ENCODE measurements around the gene MRE11.

MRE11 gene

DNA sequence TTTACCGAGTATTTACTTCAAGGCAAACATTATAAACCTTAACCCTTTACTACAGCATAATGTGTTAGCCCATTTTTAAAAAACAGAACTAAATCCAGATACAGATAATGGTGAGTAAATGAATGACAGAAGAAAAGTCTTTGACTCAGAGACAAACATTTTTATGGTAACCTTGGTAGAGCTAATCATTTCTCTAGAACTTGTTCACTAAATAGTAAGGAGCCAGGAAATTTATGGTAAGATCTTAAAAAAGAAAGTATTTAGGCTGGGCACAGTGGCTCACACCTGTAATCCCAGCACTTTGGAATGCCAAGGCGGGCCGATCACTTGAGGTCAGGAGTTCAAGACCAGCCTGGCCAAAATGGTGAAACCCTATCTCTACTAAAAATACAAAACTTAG is 38.6 kb upstream of the MRE11 start:
- in situ Hi-C loops (cut with MboI; ENCODE audit: low sequenced_read_pairs, unreplicated experiment), result no loop called here
- no peak for DNase-seq (ENCODE audit: low spot score)
- TF ChIP-seq, protein P1, sequence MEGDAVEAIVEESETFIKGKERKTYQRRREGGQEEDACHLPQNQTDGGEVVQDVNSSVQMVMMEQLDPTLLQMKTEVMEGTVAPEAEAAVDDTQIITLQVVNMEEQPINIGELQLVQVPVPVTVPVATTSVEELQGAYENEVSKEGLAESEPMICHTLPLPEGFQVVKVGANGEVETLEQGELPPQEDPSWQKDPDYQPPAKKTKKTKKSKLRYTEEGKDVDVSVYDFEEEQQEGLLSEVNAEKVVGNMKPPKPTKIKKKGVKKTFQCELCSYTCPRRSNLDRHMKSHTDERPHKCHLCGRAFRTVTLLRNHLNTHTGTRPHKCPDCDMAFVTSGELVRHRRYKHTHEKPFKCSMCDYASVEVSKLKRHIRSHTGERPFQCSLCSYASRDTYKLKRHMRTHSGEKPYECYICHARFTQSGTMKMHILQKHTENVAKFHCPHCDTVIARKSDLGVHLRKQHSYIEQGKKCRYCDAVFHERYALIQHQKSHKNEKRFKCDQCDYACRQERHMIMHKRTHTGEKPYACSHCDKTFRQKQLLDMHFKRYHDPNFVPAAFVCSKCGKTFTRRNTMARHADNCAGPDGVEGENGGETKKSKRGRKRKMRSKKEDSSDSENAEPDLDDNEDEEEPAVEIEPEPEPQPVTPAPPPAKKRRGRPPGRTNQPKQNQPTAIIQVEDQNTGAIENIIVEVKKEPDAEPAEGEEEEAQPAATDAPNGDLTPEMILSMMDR (IDR thresholded peaks at IDR 0.05; ENCODE audit: borderline replicate concordance, control extremely low read depth, extremely low read depth, insufficient read depth, missing control alignments), result no peak

DNA sequence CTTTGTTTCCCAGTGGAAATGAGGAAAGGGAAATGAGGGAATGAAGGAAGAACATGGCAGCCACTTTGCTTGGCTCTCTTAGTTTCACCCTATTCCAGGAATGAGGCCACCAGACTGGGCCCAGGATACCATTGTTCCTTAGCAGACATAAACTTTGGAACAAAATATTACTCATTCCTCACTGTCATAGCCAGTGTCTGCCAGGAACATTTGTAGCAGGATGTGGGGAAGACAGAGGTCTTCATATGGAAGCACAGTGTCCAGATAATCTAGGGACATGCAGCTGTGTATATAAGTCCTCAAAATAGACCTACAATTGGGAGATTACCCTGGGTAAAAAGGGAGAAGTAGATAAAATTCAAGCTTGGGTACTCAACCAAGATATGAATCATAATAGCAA is 34.9 kb upstream of the MRE11 start:
- TF ChIP-seq, protein P1 (IDR thresholded peaks at IDR 0.05; ENCODE audit: borderline replicate concordance, control extremely low read depth, extremely low read depth, insufficient read depth, missing control alignments), result no peak
- in situ Hi-C loops (cut with MboI; ENCODE audit: low sequenced_read_pairs, unreplicated experiment), result no loop called here
- no peak for DNase-seq (ENCODE audit: low spot score)

GRCh38 chr11:94526645-94527438 is 33.2 kb upstream of the MRE11 start:
- DNase-seq (ENCODE audit: low spot score), result no peak
- TF ChIP-seq, protein P1 (IDR thresholded peaks at IDR 0.05; ENCODE audit: borderline replicate concordance, control extremely low read depth, extremely low read depth, insufficient read depth, missing control alignments), result no peak
- in situ Hi-C loops (cut with MboI; ENCODE audit: low sequenced_read_pairs, unreplicated experiment), result no loop called here

DNA sequence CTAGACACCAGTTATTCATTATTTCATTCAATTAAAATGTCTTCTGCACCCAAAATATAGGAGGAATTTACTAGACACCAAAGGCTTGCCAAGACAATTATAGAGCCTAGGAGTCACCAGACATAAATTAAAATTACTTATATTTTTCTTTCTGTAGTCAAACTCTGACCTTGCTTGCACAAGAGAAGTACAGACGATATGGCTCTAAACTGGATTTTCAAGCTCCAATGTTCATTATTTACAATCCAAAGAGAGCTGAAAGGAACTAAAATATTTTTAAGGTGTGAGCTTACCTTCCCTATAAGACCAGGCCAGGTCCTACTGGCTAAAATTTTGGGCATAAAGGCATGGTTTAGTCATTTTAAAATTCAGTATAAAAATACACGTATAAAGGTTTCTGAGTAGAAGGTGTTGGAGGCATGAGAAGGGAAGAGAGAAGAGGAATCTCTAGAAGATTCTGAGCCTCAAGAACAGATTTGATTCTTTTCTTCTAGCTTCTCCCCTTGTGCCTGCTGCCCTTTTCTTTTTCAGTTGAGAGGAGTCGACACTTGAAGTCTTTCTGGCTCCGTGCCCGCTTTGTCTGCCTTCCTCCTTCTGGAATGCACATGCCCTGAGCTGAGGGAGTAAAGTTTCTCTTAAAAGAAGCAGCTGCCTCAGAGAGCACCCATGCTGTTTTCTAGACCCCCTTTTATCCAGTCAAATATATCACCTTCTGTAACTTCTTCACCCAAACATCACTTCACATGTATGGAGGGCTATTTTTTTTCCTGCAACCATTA is 32.1 kb upstream of the MRE11 start:
- no peak for DNase-seq (ENCODE audit: low spot score)
- TF ChIP-seq, protein P1 (IDR thresholded peaks at IDR 0.05; ENCODE audit: borderline replicate concordance, control extremely low read depth, extremely low read depth, insufficient read depth, missing control alignments), result no peak
- in situ Hi-C loops (cut with MboI; ENCODE audit: low sequenced_read_pairs, unreplicated experiment), result no loop called here

- TF ChIP-seq, protein P1 (IDR thresholded peaks at IDR 0.05; ENCODE audit: borderline replicate concordance, control extremely low read depth, extremely low read depth, insufficient read depth, missing control alignments), result no peak
- in situ Hi-C loops (cut with MboI; ENCODE audit: low sequenced_read_pairs, unreplicated experiment), result loop anchor here (5.0 to 25.0 kb wide), 2 partner anchors 78 to 612 kb away; no protein-coding TSS in a partner anchor
- DNase-seq (ENCODE audit: low spot score), result no peak
These were observed 30.7 kb upstream of the MRE11 start for GRCh38 chr11:94524341-94524740.

GRCh38 chr11:94521684-94522083 is 28.0 kb upstream of the MRE11 start:
- no peak for DNase-seq (ENCODE audit: low spot score)
- TF ChIP-seq, protein P1 (IDR thresholded peaks at IDR 0.05; ENCODE audit: borderline replicate concordance, control extremely low read depth, extremely low read depth, insufficient read depth, missing control alignments), result no peak
- in situ Hi-C loops (cut with MboI; ENCODE audit: low sequenced_read_pairs, unreplicated experiment), result loop anchor here (5.0 to 25.0 kb wide), 2 partner anchors 81 to 609 kb away; no protein-coding TSS in a partner anchor
